ENCODE results near the gene PUDP.
"Not testable (repeated sequence)": the region's sequence is repeated elsewhere in the genome, so short reads cannot be mapped to it uniquely, and the experiment has no call there.

The PUDP gene

DNA sequence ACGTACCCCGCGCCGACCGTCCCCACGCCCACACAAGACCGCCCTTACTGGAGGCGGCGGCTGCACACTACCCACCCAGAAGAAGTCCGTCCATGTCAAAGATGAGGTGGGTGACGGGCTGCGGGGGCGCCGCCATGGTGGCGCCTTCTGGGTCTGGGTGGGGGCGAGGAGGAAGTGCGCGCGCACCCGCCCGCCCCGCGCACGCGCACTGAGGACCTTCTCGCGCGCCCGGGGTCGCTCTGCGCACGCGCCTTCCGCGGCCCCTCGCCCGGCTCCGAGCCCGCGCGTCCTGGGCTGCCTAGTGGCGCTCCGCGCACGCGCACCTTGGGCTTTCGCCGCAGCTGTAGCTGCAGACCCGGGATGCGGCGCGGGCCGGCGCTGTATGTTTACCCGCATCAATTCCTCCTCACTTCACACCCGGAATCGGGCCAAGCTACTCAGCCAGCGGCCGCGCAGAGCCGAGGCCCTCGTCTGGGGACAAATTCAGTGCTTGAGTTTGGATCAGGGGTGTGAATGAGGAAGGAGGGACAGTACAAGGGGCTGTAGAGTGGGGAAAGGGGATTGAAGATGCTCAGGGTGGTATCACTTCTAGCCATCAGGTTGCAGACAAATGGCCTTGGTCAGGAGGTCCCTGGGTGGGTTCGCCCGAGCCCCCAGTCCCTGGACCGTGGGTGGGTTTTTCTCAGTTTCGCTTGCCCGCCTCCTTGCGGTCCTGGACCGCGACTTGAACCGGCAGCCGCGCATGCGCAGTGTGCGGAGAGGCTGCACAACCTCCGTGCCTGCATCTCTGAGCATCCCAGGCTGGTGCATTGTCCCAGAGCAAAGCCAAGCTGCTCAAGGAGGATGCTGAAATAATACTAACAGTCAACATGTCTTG lies at the start of gene PUDP:
TSS of gene PUDP (minus strand) at position 176 of the 877 bp plus-strand sequence. CDS start at position 136, 40 bp downstream.
- peak; percentile 75 to 81 for DNase-seq (ENCODE audit: low read depth in 2 of 2)

DNA sequence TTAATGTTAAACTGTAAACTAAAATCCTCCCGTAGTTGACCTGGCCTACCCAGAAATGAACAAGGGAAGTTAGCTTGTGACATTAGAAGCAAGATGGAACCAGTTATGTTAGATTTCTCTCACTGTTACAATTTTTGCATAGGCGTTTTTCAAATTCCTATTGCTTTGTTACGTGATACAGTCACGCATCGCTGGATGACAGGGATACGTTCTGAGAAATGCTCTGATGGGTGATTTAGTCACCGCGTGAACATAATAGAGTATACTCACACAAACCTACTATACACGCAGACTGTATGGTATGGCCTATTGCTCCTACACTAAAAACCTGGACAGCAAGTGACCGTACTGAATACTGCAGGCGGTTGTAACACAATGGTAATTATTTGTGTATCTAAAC lies 46.7 kb upstream of the PUDP start:
- DNase-seq (ENCODE audit: low read depth in 2 of 2), result no peak

DNA sequence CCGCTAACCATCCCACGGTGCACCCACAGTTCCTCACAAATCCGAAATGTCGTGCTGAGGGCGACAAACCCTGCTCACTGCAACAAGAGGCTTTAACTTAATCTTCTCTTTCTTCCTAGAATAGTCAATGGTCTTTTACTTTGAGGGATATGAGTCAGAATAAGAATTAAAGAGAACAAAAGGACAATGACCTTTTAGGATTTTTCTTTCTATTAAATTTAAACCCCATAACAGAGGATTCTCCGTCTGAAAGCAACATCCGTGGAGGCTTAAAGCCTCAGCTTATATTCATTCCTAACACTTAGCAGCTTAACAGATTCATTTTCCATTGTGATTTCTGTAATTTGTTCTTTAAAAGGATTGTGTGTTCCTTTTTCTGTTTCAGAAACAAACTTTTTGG lies 44.9 kb upstream of the PUDP start:
- DNase-seq (ENCODE audit: low read depth in 2 of 2), result no peak

DNA sequence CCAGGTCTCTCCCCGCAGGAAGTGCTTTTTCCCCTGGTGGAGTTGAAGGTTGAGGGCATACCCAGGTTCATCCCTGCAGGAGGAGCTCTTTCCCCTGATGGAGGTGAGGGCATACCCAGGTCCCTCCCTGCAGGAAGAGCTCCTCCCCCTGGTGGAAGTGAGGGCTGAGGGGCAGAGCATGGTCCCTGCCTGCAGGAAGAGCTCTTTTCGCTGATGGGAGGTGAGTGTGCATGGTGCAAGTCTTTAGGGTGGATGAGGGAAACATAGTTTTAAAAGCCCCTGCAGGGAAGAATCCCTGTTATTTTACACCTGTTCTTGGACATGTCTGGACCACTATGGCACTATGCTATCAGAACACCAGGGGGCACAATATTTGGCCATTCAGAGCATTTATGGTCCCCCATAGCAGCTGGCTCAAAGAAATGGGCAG lies 43.7 kb upstream of the PUDP start:
- DNase-seq (ENCODE audit: low read depth in 2 of 2), result no peak

DNA sequence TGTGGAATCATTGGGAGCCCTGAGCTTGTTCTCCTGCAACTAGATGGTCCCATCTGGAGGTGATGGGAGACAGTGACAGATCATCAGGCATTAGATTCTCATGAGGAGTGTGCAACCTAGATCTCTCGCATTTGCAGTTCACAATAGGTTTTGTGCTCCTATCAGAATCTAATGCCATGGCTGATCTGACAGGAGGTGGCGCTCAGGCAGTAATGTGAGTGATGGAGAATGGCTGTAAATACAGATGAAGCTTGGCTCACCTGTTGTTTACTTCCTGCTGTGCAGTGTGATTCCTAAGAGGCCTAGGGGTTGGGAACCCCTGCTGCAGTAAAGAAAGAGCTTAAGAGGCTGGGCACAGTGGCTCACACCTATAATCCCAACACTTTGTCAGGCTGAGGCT lies 42.2 kb upstream of the PUDP start:
- DNase-seq (ENCODE audit: low read depth in 2 of 2), result no peak

DNA sequence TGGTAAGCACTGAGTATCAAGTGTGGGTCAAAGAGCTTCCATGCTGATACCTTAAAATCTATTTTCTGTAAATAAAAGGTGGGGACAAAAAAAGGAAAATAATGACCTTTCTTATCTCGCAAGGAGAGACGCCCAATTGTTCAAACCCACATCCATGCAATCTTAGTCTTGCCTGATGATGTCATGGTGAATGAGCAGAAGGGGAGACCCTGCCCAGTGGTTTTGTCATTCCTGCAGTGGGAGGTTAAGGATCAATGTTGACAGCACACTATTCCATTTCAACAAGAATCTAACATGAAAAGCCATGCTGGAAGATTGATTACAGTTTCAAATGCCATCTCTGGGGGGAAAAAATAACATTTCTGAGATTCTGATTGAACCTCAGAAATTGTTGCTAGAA lies 40.7 kb upstream of the PUDP start:
- no peak for DNase-seq (ENCODE audit: low read depth in 2 of 2)

DNA sequence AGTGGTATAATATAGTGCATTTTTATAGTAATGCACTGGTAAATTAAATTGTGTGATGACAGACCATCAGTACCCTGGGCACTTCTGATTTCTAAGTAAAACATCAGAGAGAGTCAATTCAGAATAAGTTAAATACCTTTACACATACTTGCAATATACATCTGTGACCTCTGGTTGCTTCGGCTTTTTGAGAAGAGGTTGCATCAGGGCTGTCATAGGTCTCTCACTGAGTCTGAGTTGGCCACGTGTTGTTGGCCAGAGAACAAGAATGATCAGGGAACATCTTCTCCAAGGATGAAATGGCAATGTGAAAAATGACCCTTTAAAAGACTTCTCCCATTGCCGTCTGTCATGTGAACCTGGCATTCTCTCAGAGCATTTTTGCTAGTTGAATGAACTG lies 36.9 kb upstream of the PUDP start:
- no peak for DNase-seq (ENCODE audit: low read depth in 2 of 2)

DNA sequence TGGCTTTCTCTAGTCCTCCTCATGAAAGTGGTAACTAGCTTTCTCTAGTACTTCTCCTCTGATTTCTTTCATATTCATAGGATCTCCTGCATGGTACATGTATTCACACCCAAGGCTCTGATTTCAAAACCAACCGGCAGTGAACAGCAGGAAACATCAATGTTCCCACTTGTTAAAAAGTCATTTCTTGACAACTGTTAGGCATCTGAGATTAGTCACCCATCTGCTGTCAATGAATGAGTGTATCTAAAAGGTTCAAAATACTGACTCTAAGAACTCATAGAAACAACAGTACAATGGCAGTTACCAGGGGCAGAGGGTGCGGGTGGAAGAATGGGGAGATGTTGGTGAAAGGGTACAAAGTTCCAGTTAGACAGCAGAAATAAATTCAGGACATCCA lies 31.5 kb upstream of the PUDP start:
- no peak for DNase-seq (ENCODE audit: low read depth in 2 of 2)

DNA sequence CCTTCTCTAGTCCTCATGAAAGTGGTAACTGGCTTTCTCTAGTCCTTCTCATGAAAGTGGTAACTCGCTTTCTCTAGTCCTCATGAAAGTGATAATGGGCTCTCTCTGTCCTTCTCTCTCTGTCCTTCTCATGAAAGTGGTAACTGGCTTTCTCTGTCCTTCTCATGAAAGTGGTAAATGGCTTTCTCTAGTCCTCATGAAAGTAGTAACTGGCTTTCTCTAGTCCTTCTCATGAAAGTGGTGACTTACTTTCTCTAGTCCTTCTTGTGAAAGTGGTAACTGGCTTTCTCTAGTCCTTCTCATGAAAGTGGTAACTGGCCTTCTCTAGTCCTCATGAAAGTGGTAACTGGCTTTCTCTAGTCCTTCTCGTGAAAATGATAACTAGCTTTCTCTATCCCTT lies 30.9 kb upstream of the PUDP start:
- not testable (repeated sequence) for DNase-seq (ENCODE audit: low read depth in 2 of 2)

DNA sequence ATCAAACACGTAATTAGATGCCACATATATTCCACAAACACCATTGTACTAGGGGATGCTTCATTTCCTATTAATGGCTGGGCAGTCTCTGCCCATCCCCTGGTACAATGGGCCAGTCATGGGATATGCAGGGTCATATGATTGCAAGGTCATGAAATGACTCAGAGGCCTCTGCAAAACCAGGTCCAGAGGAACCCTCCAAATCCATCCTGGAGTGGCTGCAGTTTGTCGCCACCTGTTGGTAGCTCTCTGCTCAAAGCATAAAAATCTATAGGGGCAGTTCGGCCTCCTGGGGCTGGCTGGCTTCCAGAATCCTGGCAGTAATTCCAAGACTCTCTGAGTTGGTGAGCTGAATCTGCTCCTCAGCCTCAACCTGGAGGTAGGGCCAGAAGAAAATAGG lies 22.9 kb upstream of the PUDP start:
- DNase-seq (ENCODE audit: low read depth in 2 of 2), result peak in 1 of 2 donors; percentile 19

DNA sequence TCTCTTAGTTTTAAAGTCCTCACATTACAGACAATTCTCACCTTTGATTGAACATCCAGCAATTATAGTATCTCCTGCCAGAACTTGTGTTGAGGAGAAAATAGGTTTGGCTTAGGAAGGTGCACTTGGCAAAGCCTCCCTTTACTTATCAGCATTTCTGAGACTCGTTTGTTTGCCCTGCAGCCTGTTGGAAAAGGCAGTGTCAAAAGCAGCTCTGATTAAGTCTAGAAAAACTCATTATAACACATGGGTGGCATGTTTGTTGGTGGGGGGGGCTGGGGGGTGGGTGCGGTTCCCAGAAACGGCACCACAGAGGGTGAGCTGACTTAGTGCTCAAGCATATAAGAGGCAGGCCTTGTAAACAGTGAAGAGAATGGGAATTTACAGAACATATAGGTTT lies 21.7 kb upstream of the PUDP start:
- DNase-seq (ENCODE audit: low read depth in 2 of 2), result no peak

DNA sequence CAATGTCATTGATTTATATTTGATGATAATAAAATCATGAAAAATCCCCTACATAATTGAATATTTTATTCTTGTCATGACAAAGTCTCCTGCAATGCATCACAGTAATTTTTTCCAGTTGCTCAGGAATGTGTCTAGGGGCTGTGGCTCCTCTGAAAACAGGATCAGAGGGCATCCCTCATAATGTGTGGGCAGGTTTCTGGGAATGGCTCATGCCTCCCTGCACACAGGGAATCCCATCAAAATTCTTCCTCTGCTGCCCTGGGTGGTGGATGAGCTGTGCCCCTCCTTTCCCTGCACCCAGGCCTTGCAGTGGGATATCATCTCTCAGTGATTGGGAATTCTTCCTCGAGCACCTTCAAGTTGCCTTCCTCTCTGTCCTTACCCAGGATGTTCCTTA lies 20.4 kb upstream of the PUDP start:
- DNase-seq (ENCODE audit: low read depth in 2 of 2), result no peak

DNA sequence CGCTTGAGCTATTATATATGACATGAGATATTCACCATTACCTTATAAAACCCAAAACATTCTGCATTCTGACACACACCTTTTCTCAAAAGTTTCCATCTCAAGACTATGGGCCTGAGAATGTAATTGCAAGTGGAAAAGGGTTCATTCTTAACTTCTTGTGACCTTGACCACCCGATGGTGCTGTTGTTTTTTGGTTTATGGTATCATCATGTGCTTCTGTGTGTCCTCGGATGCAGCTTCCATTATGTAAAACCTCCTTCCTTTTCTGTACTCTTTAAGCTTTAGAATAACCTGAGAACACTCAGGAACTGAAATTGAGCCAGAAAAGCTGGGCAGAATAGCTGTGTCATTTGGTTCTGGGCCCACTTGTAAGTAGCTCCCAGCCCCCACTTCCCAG lies 16.2 kb upstream of the PUDP start:
- no peak for DNase-seq (ENCODE audit: low read depth in 2 of 2)

DNA sequence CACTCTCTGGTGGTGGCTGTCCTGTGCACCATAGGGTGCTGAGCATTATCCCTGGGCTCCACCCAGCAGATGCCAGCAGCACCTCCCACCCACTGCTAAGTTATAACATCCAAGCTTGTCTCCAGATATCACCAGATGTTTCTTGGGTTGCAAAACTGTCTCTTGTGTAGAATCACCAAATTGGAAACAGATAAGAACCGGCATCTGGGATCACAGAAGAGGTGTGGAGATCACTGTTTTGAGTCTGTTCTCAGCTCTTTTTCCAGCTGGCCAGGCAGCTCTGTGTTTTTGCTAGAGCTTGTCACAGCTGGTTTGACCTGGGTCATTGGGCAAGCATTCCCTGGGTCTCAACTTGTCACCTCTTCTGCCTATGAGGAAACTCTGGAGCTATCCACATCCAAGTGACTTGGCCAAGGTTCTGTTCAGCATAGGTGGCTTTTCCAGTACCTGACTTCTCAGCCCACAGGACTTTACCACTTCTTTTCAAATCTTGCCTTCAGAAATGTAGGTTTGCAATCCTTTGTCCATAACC lies 15.3 kb upstream of the PUDP start:
- DNase-seq (ENCODE audit: low read depth in 2 of 2), result no peak

DNA sequence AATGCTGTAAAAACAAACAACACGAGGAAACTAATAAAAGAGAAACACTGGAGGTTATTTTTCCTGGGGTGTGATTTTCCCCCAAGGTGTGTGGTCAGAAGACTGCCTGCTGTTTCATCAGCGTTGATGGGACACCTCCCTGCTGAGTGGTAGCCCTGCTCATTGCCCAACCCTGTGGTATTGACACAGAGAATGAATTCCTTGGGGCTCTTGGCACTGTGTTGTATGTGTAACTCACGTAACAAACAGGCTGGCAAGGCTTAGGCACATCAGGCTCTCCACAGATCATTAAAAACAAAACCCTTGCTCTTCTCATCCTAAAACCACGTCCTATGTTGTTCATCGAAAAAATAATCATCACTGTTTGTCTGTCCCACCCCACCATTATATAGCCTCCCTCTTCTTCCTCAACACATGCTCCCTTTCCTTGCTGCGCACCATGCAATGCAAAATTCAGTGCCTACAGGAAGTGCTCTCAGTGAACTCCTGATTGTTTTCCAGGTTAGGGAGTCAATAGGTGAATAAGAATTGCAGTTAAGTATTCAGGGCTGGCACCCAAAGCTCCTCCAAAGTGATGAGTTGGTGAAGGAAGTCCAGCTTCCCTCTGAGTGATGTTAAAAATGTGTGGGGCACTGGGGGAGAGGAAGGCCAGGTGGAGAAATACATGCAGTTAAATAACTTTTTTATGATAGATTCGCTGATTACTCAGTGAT lies 11.4 kb upstream of the PUDP start:
- DNase-seq (ENCODE audit: low read depth in 2 of 2), result no peak

DNA sequence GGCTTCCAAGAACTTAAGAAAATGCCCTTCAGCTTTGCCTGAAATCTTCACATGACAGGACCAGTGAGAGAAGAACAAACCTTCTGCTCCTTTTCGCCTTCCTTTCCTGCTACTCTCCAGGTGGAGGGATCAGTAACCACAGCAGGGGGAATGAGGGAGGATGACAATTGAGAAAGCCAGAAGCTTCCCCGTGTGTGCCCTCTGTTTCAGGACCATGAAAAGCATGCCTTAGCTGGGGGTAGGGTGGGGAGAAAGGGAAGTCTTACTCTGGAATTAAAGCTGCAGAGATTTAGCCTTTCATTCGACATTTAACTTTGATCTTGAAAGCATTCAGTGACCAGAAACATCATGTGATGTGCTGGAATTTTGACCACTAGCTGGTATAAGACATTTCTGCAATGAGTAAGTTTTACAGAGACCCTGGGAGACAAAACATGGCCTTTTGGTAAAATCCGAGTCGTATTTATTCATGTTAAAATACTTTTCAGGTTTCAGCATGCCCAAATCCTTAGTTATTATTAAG lies 10.6 kb upstream of the PUDP start:
- no peak for DNase-seq (ENCODE audit: low read depth in 2 of 2)

DNA sequence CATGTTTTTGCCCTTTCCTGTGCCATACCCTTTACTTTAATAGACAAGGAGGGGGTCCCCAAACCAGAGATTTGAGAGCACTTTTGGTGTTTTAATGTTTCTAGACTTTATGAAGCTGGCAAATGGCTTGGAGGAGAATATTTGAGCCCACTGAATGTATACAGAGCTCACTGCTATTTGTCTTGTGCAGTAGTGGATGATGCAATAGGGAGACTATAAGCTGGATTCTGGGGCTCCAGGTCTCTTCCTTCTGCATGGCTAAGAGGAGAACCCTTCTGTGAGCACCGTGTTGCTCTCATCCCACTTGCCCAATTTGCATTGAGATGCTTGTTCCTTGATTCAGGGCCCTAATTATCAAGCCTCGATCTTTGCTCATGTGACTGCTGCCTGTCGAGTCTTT lies 8.9 kb upstream of the PUDP start:
- DNase-seq (ENCODE audit: low read depth in 2 of 2), result no peak

DNA sequence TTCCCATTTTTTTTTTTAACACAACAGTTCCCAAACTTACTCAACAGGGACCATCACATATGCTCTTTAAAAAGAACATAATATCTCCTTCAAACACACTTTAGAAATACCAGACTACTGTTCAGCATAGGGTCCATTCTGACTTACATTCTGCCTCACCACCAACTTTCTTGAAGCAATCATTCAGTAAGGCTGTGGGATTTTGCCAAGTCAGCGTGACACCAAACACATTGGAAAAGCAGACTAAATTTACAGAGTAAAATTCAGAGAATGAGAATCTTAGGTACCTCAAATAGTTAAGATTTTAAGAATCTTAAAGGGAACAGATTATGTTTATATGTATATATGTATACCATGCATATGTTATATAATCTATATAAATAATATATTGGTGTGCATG lies 7.2 kb upstream of the PUDP start:
- no peak for DNase-seq (ENCODE audit: low read depth in 2 of 2)

DNA sequence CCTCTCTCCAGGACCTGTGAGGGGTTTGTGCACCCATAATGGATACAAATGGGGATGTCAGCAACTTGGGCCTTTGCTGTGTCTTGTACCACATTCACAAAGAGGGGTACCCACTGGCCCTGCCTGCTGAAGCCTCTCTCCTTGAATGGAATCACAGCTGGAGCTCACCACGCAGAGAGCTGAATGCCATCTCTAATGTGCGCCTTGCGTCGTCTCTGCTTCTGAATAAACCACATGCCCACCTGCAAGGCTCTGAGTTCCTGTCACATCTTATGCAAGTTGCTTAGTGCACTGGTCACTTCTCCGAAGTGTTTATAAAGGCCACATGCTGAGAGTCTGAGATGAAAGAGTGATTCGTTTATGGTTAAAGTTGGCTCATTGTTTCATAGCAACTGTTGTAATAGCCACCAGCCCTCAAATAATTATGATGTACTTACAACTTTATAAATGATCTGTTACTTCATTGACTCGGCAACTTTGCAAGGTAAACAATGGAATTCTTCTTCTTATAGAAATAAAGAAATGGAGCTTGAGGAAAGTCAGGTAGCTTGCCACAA lies 6.2 kb upstream of the PUDP start:
- no peak for DNase-seq (ENCODE audit: low read depth in 2 of 2)

DNA sequence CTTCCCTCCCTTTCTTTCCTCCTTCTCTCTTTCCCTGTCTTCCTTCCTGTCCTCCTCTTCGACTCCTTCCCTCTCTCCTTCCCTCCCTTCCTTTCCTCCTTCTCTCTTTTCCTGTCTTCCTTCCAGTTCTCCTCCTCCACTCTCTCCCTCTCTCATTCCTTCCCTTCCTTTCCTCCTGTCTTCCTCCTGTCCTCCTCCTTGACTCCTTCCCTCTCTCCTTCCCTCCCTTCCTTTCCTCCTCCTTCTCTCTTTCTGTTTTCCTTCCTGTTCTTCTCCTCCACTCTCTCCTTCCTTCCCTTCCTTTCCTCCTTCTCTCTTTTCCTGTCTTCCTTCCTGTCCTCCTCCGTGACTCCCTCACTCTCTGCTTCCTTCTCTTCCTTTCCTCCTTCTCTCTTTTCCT lies 5.3 kb upstream of the PUDP start:
- DNase-seq (ENCODE audit: low read depth in 2 of 2), result no peak

DNA sequence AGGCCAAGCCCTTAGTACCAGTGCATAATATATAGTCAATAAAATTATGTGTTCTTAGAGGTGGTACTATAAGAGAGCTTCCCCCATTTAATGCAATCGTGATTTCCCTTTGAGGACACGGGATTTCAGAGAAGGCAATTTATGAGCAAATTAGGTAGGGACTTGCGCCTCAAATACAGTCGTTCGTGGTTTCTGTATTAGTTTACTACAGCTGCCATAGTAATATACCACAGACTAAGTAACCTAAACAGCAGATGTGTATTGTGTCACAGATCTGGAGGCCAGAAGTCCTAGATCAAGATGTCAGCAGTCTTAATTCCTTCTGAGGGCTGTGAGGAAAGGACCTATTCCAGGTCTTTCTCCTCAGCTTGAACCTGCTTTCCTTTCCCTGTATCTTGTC lies 1.5 kb upstream of the PUDP start:
- no peak for DNase-seq (ENCODE audit: low read depth in 2 of 2)

DNA sequence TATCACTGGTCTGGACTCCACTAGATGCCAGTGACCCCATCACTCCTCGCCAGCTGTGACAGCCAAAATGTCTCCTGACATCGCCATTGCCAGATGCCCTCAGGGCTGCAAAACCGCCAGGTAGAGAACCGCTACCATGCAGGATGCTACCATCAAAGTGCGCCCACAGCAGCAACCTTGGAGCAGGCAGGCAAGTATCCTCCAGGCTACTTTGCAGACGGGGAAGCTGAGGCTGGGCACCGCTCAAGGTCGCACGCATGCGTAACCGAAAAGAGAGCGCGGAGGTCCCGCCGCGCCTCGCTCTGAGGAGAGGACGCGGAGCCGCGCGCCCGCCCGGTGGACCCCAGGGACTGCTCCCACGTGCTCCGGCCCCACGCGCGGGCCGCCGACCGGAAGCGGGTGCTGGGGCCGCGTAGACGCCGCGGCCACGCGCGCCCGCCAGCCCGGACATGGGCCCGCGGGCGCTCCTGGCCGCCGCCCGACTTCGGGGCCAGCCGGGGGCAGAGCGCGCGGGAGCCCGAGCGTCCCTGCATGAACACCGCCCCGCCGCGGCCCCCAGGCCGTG lies 458 bp downstream of the PUDP start, which contains the start of gene STS:
TSS of gene STS (plus strand) at position 300 of the 565 bp plus-strand sequence. CDS start 105,488 bp downstream, outside the sequence.
- DNase-seq (ENCODE audit: low read depth in 2 of 2), result peak in 1 of 2 donors; percentile 26
